ENCODE results near the gene TAP1. TPM values are rescaled to one million over a fixed set of nuclear protein-coding genes. Genes with fewer than 3 reads are reported as not detected.

Gene TAP1
- total and polyA plus RNA-seq, 12 donors, result 19.7 to 77.9 (median 50.8) TPM

GRCh38 chr6:32819729-32820128 is 33.8 kb downstream of the TAP1 start:
- H3K27me3 ChIP-seq, result no peaks in the 10 kb centered on the region
- DNase-seq, result no peak
- intact Hi-C loops (cut with DNase I), result no loop called here
- H3K4me3 ChIP-seq, result no peak overlapping the region
- WGBS, 4 donors, result 70 to 81% (median 74%) methylated on average over 3 of the region's 3 CpGs
- TF ChIP-seq CTCF (IDR thresholded peaks at IDR 0.05) (no peak), POLR2A (IDR thresholded peaks at IDR 0.05) (no peak)
- H3K27ac ChIP-seq, result no peak overlapping the region
- H3K36me3 ChIP-seq (replicated peaks in 1 of 2), result no peaks in the 10 kb centered on the region
- H3K9me3 ChIP-seq (replicated peaks in 1 of 3), result no peaks in the 10 kb centered on the region
- no peaks in the 10 kb centered on the region for H3K4me1 ChIP-seq (replicated peaks in 1 of 2)

GRCh38 chr6:32818867-32819266 is 34.6 kb downstream of the TAP1 start:
- H3K4me1 ChIP-seq (replicated peaks in 1 of 2), result no peaks in the 10 kb centered on the region
- intact Hi-C loops (cut with DNase I), result no loop called here
- no peaks in the 10 kb centered on the region for H3K27me3 ChIP-seq
- H3K27ac ChIP-seq, result no peak overlapping the region
- TF ChIP-seq CTCF (IDR thresholded peaks at IDR 0.05) (no peak), POLR2A (IDR thresholded peaks at IDR 0.05) (no peak)
- 36 to 51% (median 37%) methylated on average over 2 of the region's 2 CpGs for WGBS, 4 donors
- H3K36me3 ChIP-seq (replicated peaks in 1 of 2), result no peaks in the 10 kb centered on the region
- no peak for DNase-seq
- no peaks in the 10 kb centered on the region for H3K9me3 ChIP-seq (replicated peaks in 1 of 3)
- H3K4me3 ChIP-seq, result no peak overlapping the region

GRCh38 chr6:32816746-32817204 is 36.7 kb downstream of the TAP1 start, which contains the start of gene HLA-DOB:
Gene HLA-DOB (minus strand): TSS chr6:32817002. CDS start chr6:32816951, 51 bp downstream.
- no peak for DNase-seq
- H3K27ac ChIP-seq, result no peak within 1 kb of the TSS
- 31 to 55% (median 48%) methylated on average over 3 of the region's 3 CpGs for WGBS, 4 donors
- no peaks in the 10 kb centered on the region for H3K27me3 ChIP-seq
- no peaks in the 10 kb centered on the region for H3K9me3 ChIP-seq (replicated peaks in 1 of 3)
- intact Hi-C loops (cut with DNase I), result no loop called here
- H3K36me3 ChIP-seq (replicated peaks in 1 of 2), result no peaks in the 10 kb centered on the region
- TF ChIP-seq CTCF (IDR thresholded peaks at IDR 0.05), result no peak
- TF ChIP-seq POLR2A (IDR thresholded peaks at IDR 0.05), result no peak
- no peaks in the 10 kb centered on the region for H3K4me1 ChIP-seq (replicated peaks in 1 of 2)
- H3K4me3 ChIP-seq, result peak within 1 kb of the TSS in 1 of 4 donors; percentile 19

GRCh38 chr6:32815996-32816395 is 37.5 kb downstream of the TAP1 start:
- H3K4me1 ChIP-seq (replicated peaks in 1 of 2), result no peaks in the 10 kb centered on the region
- no peaks in the 10 kb centered on the region for H3K36me3 ChIP-seq (replicated peaks in 1 of 2)
- intact Hi-C loops (cut with DNase I), result no loop called here
- no peak overlapping the region for H3K4me3 ChIP-seq
- no peak for DNase-seq
- no peak overlapping the region for H3K27ac ChIP-seq
- no peaks in the 10 kb centered on the region for H3K27me3 ChIP-seq
- WGBS, 4 donors, result 81 to 88% (median 84%) methylated on average over 2 of the region's 2 CpGs
- TF ChIP-seq CTCF (IDR thresholded peaks at IDR 0.05) (no peak), POLR2A (IDR thresholded peaks at IDR 0.05) (no peak)
- H3K9me3 ChIP-seq (replicated peaks in 1 of 3), result no peaks in the 10 kb centered on the region
